ENCODE measurements around the gene BTN1A1.
"Not testable (repeated sequence)": the region's sequence is repeated elsewhere in the genome, so short reads cannot be mapped to it uniquely, and the experiment has no call there.

Gene BTN1A1

GRCh38 chr6:26507658-26508057 is 7.6 kb downstream of the BTN1A1 start:
- in situ Hi-C loops (cut with MboI; ENCODE audit: low sequenced_read_pairs) = no loop called here

GRCh38 chr6:26511033-26511432 is 10.9 kb downstream of the BTN1A1 start:
- in situ Hi-C loops (cut with MboI; ENCODE audit: low sequenced_read_pairs) = not testable (repeated sequence)

GRCh38 chr6:26514984-26515383 is 14.9 kb downstream of the BTN1A1 start:
- in situ Hi-C loops (cut with MboI; ENCODE audit: low sequenced_read_pairs) = no loop called here

GRCh38 chr6:26516481-26517427 is 16.7 kb downstream of the BTN1A1 start:
- in situ Hi-C loops (cut with MboI; ENCODE audit: low sequenced_read_pairs) = no loop called here

- in situ Hi-C loops (cut with MboI; ENCODE audit: low sequenced_read_pairs) = no loop called here
Measured at GRCh38 chr6:26519359-26519758, 19.3 kb downstream of the BTN1A1 start.

GRCh38 chr6:26520237-26520849 is 20.2 kb downstream of the BTN1A1 start:
- in situ Hi-C loops (cut with MboI; ENCODE audit: low sequenced_read_pairs) = no loop called here

- in situ Hi-C loops (cut with MboI; ENCODE audit: low sequenced_read_pairs) = no loop called here
Measured at GRCh38 chr6:26520850-26521599, 20.9 kb downstream of the BTN1A1 start.

- in situ Hi-C loops (cut with MboI; ENCODE audit: low sequenced_read_pairs) = no loop called here
Measured at GRCh38 chr6:26521600-26522391, 21.7 kb downstream of the BTN1A1 start.

- in situ Hi-C loops (cut with MboI; ENCODE audit: low sequenced_read_pairs) = not testable (repeated sequence)
Measured at GRCh38 chr6:26522486-26523228, 22.6 kb downstream of the BTN1A1 start.

GRCh38 chr6:26524314-26524713 is 24.2 kb downstream of the BTN1A1 start:
- in situ Hi-C loops (cut with MboI; ENCODE audit: low sequenced_read_pairs) = not testable (repeated sequence)

GRCh38 chr6:26524722-26525370 is 24.7 kb downstream of the BTN1A1 start:
- in situ Hi-C loops (cut with MboI; ENCODE audit: low sequenced_read_pairs) = no loop called here

- in situ Hi-C loops (cut with MboI; ENCODE audit: low sequenced_read_pairs) = no loop called here
Measured at GRCh38 chr6:26525838-26526237, 25.7 kb downstream of the BTN1A1 start.

GRCh38 chr6:26526928-26527327 is 26.8 kb downstream of the BTN1A1 start:
- in situ Hi-C loops (cut with MboI; ENCODE audit: low sequenced_read_pairs) = no loop called here

GRCh38 chr6:26530203-26530602 is 30.1 kb downstream of the BTN1A1 start:
- in situ Hi-C loops (cut with MboI; ENCODE audit: low sequenced_read_pairs) = no loop called here

- in situ Hi-C loops (cut with MboI; ENCODE audit: low sequenced_read_pairs) = no loop called here
Measured at GRCh38 chr6:26531897-26532296, 31.8 kb downstream of the BTN1A1 start.

GRCh38 chr6:26532699-26533531 is 32.8 kb downstream of the BTN1A1 start:
- in situ Hi-C loops (cut with MboI; ENCODE audit: low sequenced_read_pairs) = no loop called here

GRCh38 chr6:26533532-26533931 is 33.4 kb downstream of the BTN1A1 start:
- in situ Hi-C loops (cut with MboI; ENCODE audit: low sequenced_read_pairs) = no loop called here

- in situ Hi-C loops (cut with MboI; ENCODE audit: low sequenced_read_pairs) = no loop called here
Measured at GRCh38 chr6:26534681-26535465, 34.8 kb downstream of the BTN1A1 start.
